ENCODE measurements around the gene DBP.

DNA sequence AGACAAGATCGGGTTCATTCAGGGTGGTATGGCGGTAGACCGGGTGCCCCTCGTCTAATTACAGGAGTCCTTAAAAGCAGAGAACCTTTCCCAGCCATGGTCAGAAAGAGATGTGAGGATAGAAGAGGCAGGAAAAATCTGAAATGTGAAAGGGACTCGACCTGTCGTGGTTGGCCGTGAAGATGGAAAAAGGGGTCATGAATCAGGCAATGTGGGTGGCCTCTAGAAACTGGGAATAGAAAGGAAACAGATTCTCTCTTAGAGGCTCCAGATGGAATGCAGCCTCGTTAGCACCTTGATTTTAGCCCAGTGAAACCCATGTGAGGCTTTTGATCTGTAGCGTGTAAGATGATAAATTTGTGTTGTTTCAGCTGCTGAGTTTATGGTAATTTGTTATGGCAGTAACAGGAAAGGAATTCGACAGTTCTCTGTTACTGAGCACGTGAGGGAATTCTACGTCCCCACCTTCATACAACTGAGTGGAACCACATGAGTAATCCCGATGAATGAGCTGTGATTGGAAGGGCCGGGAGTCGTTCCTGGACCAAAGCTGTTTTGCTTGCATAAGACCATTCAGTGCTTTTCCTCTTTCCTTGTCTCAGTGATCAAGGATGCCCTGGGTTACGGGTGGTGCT, 19.8 kb upstream of the DBP start:
- TF ChIP-seq, protein P1, sequence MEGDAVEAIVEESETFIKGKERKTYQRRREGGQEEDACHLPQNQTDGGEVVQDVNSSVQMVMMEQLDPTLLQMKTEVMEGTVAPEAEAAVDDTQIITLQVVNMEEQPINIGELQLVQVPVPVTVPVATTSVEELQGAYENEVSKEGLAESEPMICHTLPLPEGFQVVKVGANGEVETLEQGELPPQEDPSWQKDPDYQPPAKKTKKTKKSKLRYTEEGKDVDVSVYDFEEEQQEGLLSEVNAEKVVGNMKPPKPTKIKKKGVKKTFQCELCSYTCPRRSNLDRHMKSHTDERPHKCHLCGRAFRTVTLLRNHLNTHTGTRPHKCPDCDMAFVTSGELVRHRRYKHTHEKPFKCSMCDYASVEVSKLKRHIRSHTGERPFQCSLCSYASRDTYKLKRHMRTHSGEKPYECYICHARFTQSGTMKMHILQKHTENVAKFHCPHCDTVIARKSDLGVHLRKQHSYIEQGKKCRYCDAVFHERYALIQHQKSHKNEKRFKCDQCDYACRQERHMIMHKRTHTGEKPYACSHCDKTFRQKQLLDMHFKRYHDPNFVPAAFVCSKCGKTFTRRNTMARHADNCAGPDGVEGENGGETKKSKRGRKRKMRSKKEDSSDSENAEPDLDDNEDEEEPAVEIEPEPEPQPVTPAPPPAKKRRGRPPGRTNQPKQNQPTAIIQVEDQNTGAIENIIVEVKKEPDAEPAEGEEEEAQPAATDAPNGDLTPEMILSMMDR (IDR thresholded peaks at IDR 0.05) = no peak
- no peak for TF ChIP-seq POLR2A (IDR thresholded peaks at IDR 0.05)
